H1 (cell line): ENCODE results near the gene TNS1. TPM values are rescaled to one million over a fixed set of nuclear protein-coding genes. Genes with fewer than 3 reads are reported as not detected.

Experiments used
- CTCF ChIA-PET: fragments of 300-600 bp; sonication (Branson Sonifier 250); formaldehyde crosslinking; loops from one replicate; lab custom pipeline; 2021; ENCODE audit not compliant: partially characterized antibody; lab: Charles Lee
- POLR2A ChIA-PET: fragments of 300-600 bp; sonication (Branson Sonifier 250); formaldehyde crosslinking; loops from one replicate; lab custom pipeline; 2021; ENCODE audit warnings: inconsistent platforms; ENCODE audit not compliant: partially characterized antibody; lab: Charles Lee
- DNase-seq, 2 experiments: peaks; one replicate each; pipeline versions ENCODE4 v3.0.0 to v3.0.0-alpha.2; 2010 to 2022; ENCODE audit warnings: low spot score in 2 of 2, low read depth in 1 of 2, mixed read lengths in 1 of 2
- FAIRE-seq: peaks from 2 replicates; lab custom pipeline; 2011; peaks lifted over from hg19 to GRCh38; lab: Jason Lieb, UNC
- H2AFZ ChIP-seq: 2 replicates; pipeline ENCODE4 v1.8.1; 2012; ENCODE audit warnings: low read length, inconsistent platforms
- H2AK5ac ChIP-seq: 2 replicates; pipeline ENCODE4 v1.6.1; 2013; ENCODE audit warnings: low read depth, low read length
- H2BK120ac ChIP-seq: replicated peaks from 2 replicates; pipeline ENCODE3; 2013; ENCODE audit warnings: low read depth, low read length, inconsistent platforms
- H2BK12ac ChIP-seq: 2 replicates; pipeline ENCODE4 v1.6.1; 2013; ENCODE audit warnings: low read depth, low read length
- H2BK15ac ChIP-seq: 2 replicates; pipeline ENCODE4 v1.6.1; 2013; ENCODE audit warnings: low read length
- H2BK20ac ChIP-seq: 2 replicates; pipeline ENCODE4 v1.6.1; 2013; ENCODE audit warnings: low read length
- H2BK5ac ChIP-seq: 2 replicates; pipeline ENCODE4 v1.6.1; 2013; ENCODE audit warnings: low read depth, low read length
- H3K14ac ChIP-seq: 2 replicates; pipeline ENCODE4 v1.6.1; 2013; ENCODE audit warnings: inconsistent platforms; ENCODE audit not compliant: insufficient read length
- H3K18ac ChIP-seq: 2 replicates; pipeline ENCODE4 v1.6.1; 2013; ENCODE audit warnings: low read length; ENCODE audit errors: extremely low read depth
- H3K23ac ChIP-seq: 2 replicates; pipeline ENCODE4 v1.6.1; 2013; ENCODE audit warnings: inconsistent platforms; ENCODE audit not compliant: insufficient read length
- H3K23me2 ChIP-seq: 2 replicates; pipeline ENCODE4 v1.6.1; 2013; ENCODE audit warnings: low read depth, low read length
- H3K27ac ChIP-seq: 2 replicates; pipeline ENCODE4 v1.6.1; 2011; ENCODE audit warnings: low read depth, low read length, inconsistent platforms
- H3K27me3 ChIP-seq, 4 experiments: replicated peaks in 1 of 4; 1 replicate in 1 of 4; 2 replicates in 3 of 4; pipeline versions ENCODE4 v1.6.1 to v1.8.1; 2011 to 2013; ENCODE audit warnings: low read length in 3 of 4, mild to moderate bottlenecking in 3 of 4, inconsistent platforms in 2 of 4, mixed read lengths in 2 of 4, moderate library complexity in 1 of 4; ENCODE audit not compliant: control insufficient read depth in 3 of 4, insufficient read depth in 3 of 4; ENCODE audit errors: extremely low read depth in 1 of 4
- H3K36me3 ChIP-seq, 4 experiments: 2 replicates each; pipeline versions ENCODE4 v1.6.1 to v1.8.1; 2011 to 2013; ENCODE audit warnings: mild to moderate bottlenecking in 4 of 4, low read length in 3 of 4, moderate library complexity in 2 of 4, control low read depth in 1 of 4, inconsistent platforms in 1 of 4; ENCODE audit not compliant: insufficient read depth in 4 of 4, control insufficient read depth in 2 of 4
- H3K4ac ChIP-seq: replicated peaks from 2 replicates; pipeline ENCODE3; 2013; ENCODE audit warnings: low read length, low read depth, mixed read lengths, inconsistent platforms; ENCODE audit not compliant: insufficient read length
- H3K4me1 ChIP-seq, 4 experiments: replicated peaks in 1 of 4; 1 replicate in 1 of 4; 2 replicates in 3 of 4; pipeline versions ENCODE4 v1.6.1 to v1.8.1; 2011 to 2013; ENCODE audit warnings: low read length in 3 of 4, inconsistent platforms in 2 of 4, mixed read lengths in 1 of 4; ENCODE audit not compliant: insufficient read depth in 4 of 4, control insufficient read depth in 3 of 4
- H3K4me2 ChIP-seq, 2 experiments: 2 replicates each; pipeline versions ENCODE4 v1.6.1 to v1.8.1; 2011 to 2013; ENCODE audit warnings: low read depth in 2 of 2, low read length in 2 of 2, control low read depth in 1 of 2, inconsistent platforms in 1 of 2, mild to moderate bottlenecking in 1 of 2; ENCODE audit not compliant: insufficient read depth in 1 of 2
- H3K4me3 ChIP-seq, 4 experiments: fragments of 200-600, 300-600 bp in 1 of 4; sonication (generic), shearing (Covaris generic), sonication (Bioruptor Twin) in 1 of 4; 2 replicates each; pipeline versions ENCODE4 v1.5.1 to v1.8.1; 2011 to 2016; ENCODE audit warnings: low read length in 4 of 4, low read depth in 3 of 4, control low read depth in 2 of 4, inconsistent platforms in 2 of 4, mild to moderate bottlenecking in 2 of 4, mixed read lengths in 1 of 4, moderate library complexity in 1 of 4; ENCODE audit not compliant: insufficient read depth in 2 of 4; ENCODE audit errors: extremely low read depth in 1 of 4
- H3K56ac ChIP-seq: replicated peaks from 2 replicates; pipeline ENCODE3; 2013; ENCODE audit warnings: low read depth, mild to moderate bottlenecking, mixed read lengths, low read length, inconsistent platforms; ENCODE audit not compliant: insufficient read length
- H3K79me1 ChIP-seq: 2 replicates; pipeline ENCODE4 v1.6.1; 2013; ENCODE audit warnings: low read depth, low read length, control low read depth
- H3K79me2 ChIP-seq, 2 experiments: 2 replicates each; pipeline versions ENCODE4 v1.6.1 to v1.8.1; 2012 to 2013; ENCODE audit warnings: low read length in 2 of 2, mild to moderate bottlenecking in 2 of 2, inconsistent platforms in 1 of 2; ENCODE audit not compliant: insufficient read depth in 2 of 2, control insufficient read depth in 1 of 2
- H3K9ac ChIP-seq, 4 experiments: replicated peaks in 1 of 4; 1 replicate in 1 of 4; 2 replicates in 3 of 4; pipeline versions ENCODE4 v1.6.1 to v1.8.1; 2011 to 2013; ENCODE audit warnings: low read depth in 3 of 4, low read length in 3 of 4, control low read depth in 2 of 4, mild to moderate bottlenecking in 2 of 4, moderate library complexity in 2 of 4, inconsistent platforms in 1 of 4; ENCODE audit errors: extremely low read depth in 1 of 4
- H3K9me3 ChIP-seq, 2 experiments: 2 replicates each; pipeline versions ENCODE4 v1.6.1 to v1.8.1; 2012 to 2013; ENCODE audit warnings: mild to moderate bottlenecking in 2 of 2, moderate library complexity in 2 of 2, control low read depth in 1 of 2, inconsistent platforms in 1 of 2, low read depth in 1 of 2, low read length in 1 of 2, mixed read lengths in 1 of 2; ENCODE audit not compliant: insufficient read depth in 2 of 2
- H4K20me1 ChIP-seq, 2 experiments: replicated peaks in 1 of 2; 2 replicates each; pipeline versions ENCODE3 to v1.8.1; 2011 to 2013; ENCODE audit warnings: inconsistent platforms in 2 of 2, low read length in 2 of 2, mild to moderate bottlenecking in 1 of 2; ENCODE audit not compliant: insufficient read depth in 2 of 2, control insufficient read depth in 1 of 2
- H4K5ac ChIP-seq: 2 replicates; pipeline ENCODE4 v1.6.1; 2013; ENCODE audit warnings: low read length, low read depth, mixed read lengths, inconsistent platforms; ENCODE audit not compliant: insufficient read length
- H4K8ac ChIP-seq: 2 replicates; pipeline ENCODE4 v1.8.0; 2013; ENCODE audit warnings: mild to moderate bottlenecking, moderate library complexity, low read length, inconsistent platforms; ENCODE audit not compliant: insufficient read depth; ENCODE audit errors: extremely low read depth
- H4K91ac ChIP-seq: replicated peaks from 2 replicates; pipeline ENCODE3; 2013; ENCODE audit warnings: low read length, mixed read lengths, inconsistent platforms; ENCODE audit not compliant: insufficient read length
- KDM4A ChIP-seq: IDR thresholded peaks from one replicate; pipeline ENCODE4 v1.7.1; 2012; ENCODE audit warnings: low read depth, mild to moderate bottlenecking, moderate library complexity, low read length, inconsistent platforms; ENCODE audit not compliant: severe bottlenecking
- SUZ12 ChIP-seq: fragments of 200-600 bp; sonication (generic); IDR thresholded peaks from 2 replicates; pipeline ENCODE4 v1.6.1; 2012; ENCODE audit warnings: mild to moderate bottlenecking, inconsistent platforms, low read length, moderate library complexity, mixed read lengths
- WGBS, 2 experiments: shearing (Covaris generic) in 1 of 2; methylation state at CpG; one replicate each; pipeline versions ENCODE4 v1.1.6 to v1.1.7; 2013 to 2015; ENCODE audit warnings: low lambda C conversion rate in 2 of 2, mixed read lengths in 2 of 2, inconsistent platforms in 1 of 2, low coverage in 1 of 2, missing lambda C conversion rate in 1 of 2; ENCODE audit not compliant: insufficient replicate concordance in 2 of 2, insufficient coverage in 1 of 2, insufficient read length in 1 of 2; ENCODE audit errors: extremely low coverage in 1 of 2, missing lambda C conversion rate in 1 of 2; 5-methylcytosine and 5-hydroxymethylcytosine counted together
- polyA plus RNA-seq, 7 experiments: library from polyadenylated mRNA; depleted of rRNA in 3 of 7; stranded (reverse) in 5 of 7; unstranded in 2 of 7; fragments of >200 nt in 5 of 7; fragments of 200-250 nt in 2 of 7; gene quantifications; 1 replicate in 5 of 7; 2 replicates in 1 of 7; 4 replicates in 1 of 7; pipeline versions ENCODE4 v1.2.1 to v1.2.3, GENCODE V29; 2011 to 2013; ENCODE audit warnings: missing spikeins in 2 of 7, mixed read lengths in 2 of 7
- total RNA-seq: library from RNA; stranded (reverse); fragmentation: NEBNext Ultra II Directional; extraction: Animal tissue kit (Norgen Biotek cat#: 25700); gene quantifications from 2 replicates; pipeline ENCODE4 v1.2.1, GENCODE V29; 2021

Gene TNS1
- total and polyA plus RNA-seq, 2 of the 8 experiments (the other 6 are each of a cell fraction or from before 2014, with no cell fraction given) = 1.5 to 5.1 TPM

DNA sequence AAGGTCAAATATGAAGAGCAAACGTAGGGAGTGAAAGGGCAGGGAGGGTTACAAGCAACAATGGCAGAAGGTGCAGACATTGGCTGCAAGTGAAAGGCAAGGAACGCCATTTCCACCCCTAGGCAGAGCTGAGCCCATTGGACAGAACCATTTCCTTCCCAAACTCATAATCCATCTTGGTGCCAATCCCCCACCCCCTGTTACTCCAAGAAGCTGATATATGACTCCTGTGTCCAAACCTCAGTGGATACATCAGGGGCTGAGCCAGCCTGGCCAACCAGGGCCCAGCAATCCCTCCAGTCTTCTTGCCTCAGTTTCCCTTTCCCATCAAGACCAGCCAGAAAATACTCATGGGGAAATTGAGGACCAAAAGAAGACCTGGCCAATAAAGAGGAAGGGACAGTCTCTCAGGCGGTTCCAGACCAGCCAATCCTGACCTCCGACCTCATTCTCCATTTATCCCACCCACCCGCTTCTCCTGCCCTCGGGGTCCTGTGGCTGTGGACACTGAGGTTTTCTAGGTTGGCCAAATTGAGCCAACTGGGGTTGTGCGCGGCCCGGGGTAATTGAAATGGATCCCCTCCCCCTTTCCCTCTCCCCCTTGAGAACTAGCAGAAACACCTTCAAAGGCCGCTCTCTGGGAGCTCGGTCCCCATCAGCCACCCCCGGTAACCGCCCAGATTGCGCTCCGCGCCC is 24.8 kb downstream of the TNS1 start:
- Histone ChIP-seq H4K8ac (no peak overlapping the region), H3K14ac (no peak overlapping the region), H2BK15ac (no peak overlapping the region), H3K4me2 (peak overlapping the region; percentile 64 to 97), H3K9me3 (no peaks in the 10 kb centered on the region), H2BK120ac (no peak overlapping the region), H3K18ac (no peak overlapping the region), H4K91ac (no peak overlapping the region), H3K56ac (no peak overlapping the region), H3K79me1 (no peaks in the 10 kb centered on the region), H2AK5ac (no peak overlapping the region), H3K27me3 (peaks cover 0 to 26% (median 20%) of the 10 kb centered on the region in 4 experiments; a peak in 6 of 7 replicates), H2BK5ac (no peak overlapping the region), H3K4me3 (peak overlapping the region; percentile 25 to 78 (median 34); a peak in 7 of 8 replicates), H3K36me3 (no peaks in the 10 kb centered on the region), H3K4me1 (peaks cover 3 to 12% (median 7%) of the 10 kb centered on the region in 4 experiments), H3K9ac (no peak overlapping the region), H4K5ac (no peak overlapping the region), H2AFZ (no peak overlapping the region), H4K20me1 (peaks cover 0 to 5% of the 10 kb centered on the region in 2 experiments), H3K23me2 (peaks cover 6% of the 10 kb centered on the region; the same call in 1 of the 2 replicates), H3K4ac (no peak overlapping the region), H2BK12ac (no peak overlapping the region), H3K79me2 (no peaks in the 10 kb centered on the region), H3K27ac (no peak overlapping the region), H2BK20ac (no peak overlapping the region), H3K23ac (no peak overlapping the region)
- FAIRE-seq = no peak
- no peak for DNase-seq
- ChIA-PET CTCF (interaction anchor here (0.6 to 4.4 kb wide), 5 partner anchors 10 to 89 kb away, joined by 3 to 20 read pairs (median 6); no protein-coding TSS in a partner anchor), POLR2A (interaction anchor here (0.5 to 1.1 kb wide), 2 partner anchors 8 to 9 kb away, joined by 3 read pairs; no protein-coding TSS in a partner anchor)
- WGBS, 2 experiments = 23% methylated on average over 9 of the region's 16 CpGs; no CpG with 5 or more reads in 1 of the 2 experiments
- peak; percentile 2 for TF ChIP-seq KDM4A
- no peak for TF ChIP-seq SUZ12
